B cell (primary cell): ENCODE results near the gene ASIC4.

Experiments used
- CTCF ChIP-seq: fragments of 200-600 bp; IDR thresholded peaks from one replicate; pipeline ENCODE4 v1.8.0; 2022; ENCODE audit warnings: antibody characterized with exemption, mild to moderate bottlenecking
- EZH2 ChIP-seq: IDR thresholded peaks from 2 replicates; pipeline ENCODE4 v1.6.1; 2012; ENCODE audit warnings: borderline replicate concordance, low read depth, mild to moderate bottlenecking, moderate library complexity, low read length; ENCODE audit not compliant: insufficient read depth, poor library complexity, severe bottlenecking

- TF ChIP-seq CTCF (no peak), EZH2 (no peak)
These were observed 51.1 kb downstream of the ASIC4 start for GRCh38 chr2:219565130-219566080.
